AG10803 (cell line): ENCODE results near the gene PYCR2.
"Not testable (repeated sequence)": the region's sequence is repeated elsewhere in the genome, so short reads cannot be mapped to it uniquely, and the experiment has no call there.

ENCODE experiments used
- DNase-seq: peaks from one replicate; pipeline ENCODE4 v3.0.0; 2010; ENCODE audit warnings: low read depth
- H3K4me3 ChIP-seq: 2 replicates; pipeline ENCODE4 v1.5.1; 2011; ENCODE audit warnings: mild to moderate bottlenecking, low read length, control low read depth
- CTCF ChIP-seq: conservative IDR thresholded peaks from 2 replicates; pipeline ENCODE4 v1.5.1; 2011; ENCODE audit warnings: mild to moderate bottlenecking, low read length, control low read depth, inconsistent platforms

PYCR2 gene

GRCh38 chr1:225892307-225892706, 31.7 kb downstream of the PYCR2 start:
- no peak for TF ChIP-seq CTCF
- no peak overlapping the region for H3K4me3 ChIP-seq
- no peak for DNase-seq

GRCh38 chr1:225891229-225891972, 32.6 kb downstream of the PYCR2 start:
- DNase-seq, result no peak
- H3K4me3 ChIP-seq, result no peak overlapping the region
- TF ChIP-seq CTCF, result no peak

- H3K4me3 ChIP-seq, result no peak overlapping the region
- DNase-seq, result no peak
Observed at GRCh38 chr1:225890346-225891228, 33.5 kb downstream of the PYCR2 start.

GRCh38 chr1:225889743-225890142, 34.3 kb downstream of the PYCR2 start:
- no peak for DNase-seq
- no peak for TF ChIP-seq CTCF
- H3K4me3 ChIP-seq, result no peak overlapping the region

More at GRCh38 chr1:225890346-225891228, 33.5 kb downstream of the PYCR2 start:
- TF ChIP-seq CTCF, result no peak

GRCh38 chr1:225888898-225889601, 35.0 kb downstream of the PYCR2 start, which contains the start of gene LEFTY1:
TSS of gene LEFTY1 (minus strand) at chr1:225889146. CDS start at chr1:225889066, 80 bp downstream.
- TF ChIP-seq CTCF, result no peak

GRCh38 chr1:225888289-225888897, 35.7 kb downstream of the PYCR2 start:
- H3K4me3 ChIP-seq, result no peak overlapping the region

More at GRCh38 chr1:225888898-225889601, 35.0 kb downstream of the PYCR2 start, which contains the start of gene LEFTY1:
- H3K4me3 ChIP-seq, result no peak within 1 kb of the TSS
- no peak for DNase-seq

GRCh38 chr1:225887554-225888288, 36.3 kb downstream of the PYCR2 start:
- H3K4me3 ChIP-seq, DNase-seq: not testable (repeated sequence)

More at GRCh38 chr1:225888289-225888897, 35.7 kb downstream of the PYCR2 start:
- no peak for TF ChIP-seq CTCF
- DNase-seq, result no peak
